ENCODE results near the gene IMPDH1.

IMPDH1 gene

DNA sequence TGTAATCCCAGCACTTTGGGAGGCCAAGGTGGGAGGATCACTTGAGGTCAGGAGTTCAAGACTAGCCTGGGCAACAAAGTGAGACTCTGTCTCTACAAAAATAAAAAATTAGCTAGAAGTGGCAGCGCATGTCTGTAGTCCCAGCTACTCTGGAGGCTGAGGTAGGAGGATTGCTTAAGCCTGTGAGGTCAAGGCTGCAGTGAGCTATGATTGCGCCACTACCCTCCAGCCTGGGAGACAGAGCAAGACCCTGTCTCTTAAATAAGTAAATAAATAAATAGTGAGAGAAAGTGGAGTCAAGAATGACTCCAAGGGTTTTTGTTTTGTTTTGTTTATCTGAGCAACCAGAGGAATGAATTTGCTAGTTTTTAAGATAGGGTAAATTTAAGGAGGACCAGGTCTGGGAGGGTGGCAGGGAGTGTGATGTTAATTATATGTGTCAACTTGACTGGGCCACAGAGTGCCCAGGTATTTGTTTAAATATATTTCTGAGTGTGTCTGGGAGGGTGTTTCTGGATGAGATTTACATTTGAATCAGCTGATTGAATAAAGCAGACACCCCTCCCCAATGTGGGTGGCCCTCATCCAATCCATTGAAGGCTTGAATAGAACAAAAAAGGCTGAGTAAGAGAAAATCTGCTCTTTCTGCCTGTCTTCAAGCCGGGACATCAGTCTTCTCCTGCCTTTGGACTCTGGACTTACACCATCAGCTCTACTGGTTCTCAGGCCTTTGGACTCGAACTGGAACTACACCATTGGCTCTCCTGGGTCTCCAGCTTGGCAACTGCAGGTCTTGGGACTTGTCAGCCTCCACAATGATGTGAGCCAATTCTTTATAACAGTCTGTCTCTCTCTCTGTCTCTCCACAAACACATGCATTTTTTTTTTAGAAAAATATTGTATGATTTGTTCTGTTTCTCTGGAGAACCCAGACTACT, 23.5 kb downstream of the IMPDH1 start:
- no peak for DNase-seq

- DNase-seq = no peak
Measured at GRCh38 chr7:128384726-128385125, 25.1 kb downstream of the IMPDH1 start.

GRCh38 chr7:128383776-128384175, 26.0 kb downstream of the IMPDH1 start:
- no peak for DNase-seq

GRCh38 chr7:128381161-128381821, 28.5 kb downstream of the IMPDH1 start:
- no peak for DNase-seq

DNA sequence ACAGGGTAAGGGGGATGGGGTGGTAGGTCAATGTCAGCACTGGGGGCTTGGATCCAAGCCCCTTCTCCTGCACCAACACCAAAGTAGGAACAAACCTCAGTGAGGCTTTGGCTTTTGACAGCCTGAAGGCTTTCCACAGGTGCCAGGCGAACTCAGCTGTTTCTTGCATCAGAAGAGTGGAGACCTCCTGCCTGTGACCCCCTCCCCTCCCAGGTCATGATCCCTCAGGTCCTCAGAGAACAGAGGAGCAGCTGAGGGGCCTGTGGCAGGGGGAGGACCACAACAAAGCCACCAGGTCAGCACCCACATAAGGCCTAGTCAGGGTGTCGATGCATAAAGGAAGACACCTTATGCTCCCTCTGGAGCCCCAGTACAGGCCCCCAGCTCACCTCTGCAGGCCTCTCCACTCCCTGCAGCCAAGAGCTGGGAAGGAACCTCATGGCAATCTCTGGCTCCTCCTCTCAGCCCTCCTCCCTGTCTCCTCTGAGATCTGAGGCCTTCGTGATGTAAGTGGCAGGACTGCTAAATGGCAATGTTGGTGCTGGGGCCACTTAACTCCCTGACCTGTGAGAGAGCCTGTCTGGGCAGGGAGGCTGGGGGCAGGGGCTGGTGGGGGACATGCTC, 29.2 kb downstream of the IMPDH1 start:
- no peak for DNase-seq

GRCh38 chr7:128379900-128380479, 29.8 kb downstream of the IMPDH1 start:
- DNase-seq = no peak

DNA sequence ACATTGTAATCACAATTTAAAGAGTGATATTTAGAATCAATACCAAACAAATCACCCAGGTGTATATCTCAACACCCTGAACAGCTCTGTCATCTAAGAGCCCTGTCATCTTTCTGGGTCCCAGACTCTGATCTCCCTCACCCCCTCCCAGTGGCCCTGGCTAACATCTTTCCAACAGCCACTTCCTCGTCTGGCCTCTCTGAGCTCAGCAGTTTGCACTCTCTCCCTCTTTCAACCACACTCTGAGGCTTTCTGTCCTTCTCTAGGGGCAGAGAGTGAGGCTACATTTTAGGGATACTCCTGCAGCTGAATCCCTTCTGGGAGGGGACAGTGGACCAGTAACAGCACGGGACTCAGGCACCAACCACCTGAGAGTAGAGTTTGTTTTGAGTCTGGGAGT, 31.1 kb downstream of the IMPDH1 start:
- no peak for DNase-seq

DNA sequence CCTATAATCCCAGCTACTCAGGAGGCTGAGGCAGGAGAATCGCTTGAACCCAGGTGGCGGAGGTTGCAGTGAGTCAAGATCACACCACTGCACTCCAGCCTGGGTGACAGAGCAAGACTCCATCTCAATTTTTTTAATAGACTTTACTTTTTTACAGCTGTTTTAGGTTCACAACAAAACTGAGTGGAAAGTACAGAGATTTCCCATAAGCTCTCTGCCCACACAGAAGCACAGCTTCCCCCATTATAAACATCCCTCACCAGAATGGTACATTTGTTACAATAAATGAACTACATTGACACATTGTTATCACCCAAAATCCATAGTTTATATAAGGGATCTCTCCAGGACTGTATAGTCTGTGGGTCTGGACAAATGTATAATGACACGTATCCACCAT, 33.7 kb downstream of the IMPDH1 start:
- DNase-seq = no peak

DNA sequence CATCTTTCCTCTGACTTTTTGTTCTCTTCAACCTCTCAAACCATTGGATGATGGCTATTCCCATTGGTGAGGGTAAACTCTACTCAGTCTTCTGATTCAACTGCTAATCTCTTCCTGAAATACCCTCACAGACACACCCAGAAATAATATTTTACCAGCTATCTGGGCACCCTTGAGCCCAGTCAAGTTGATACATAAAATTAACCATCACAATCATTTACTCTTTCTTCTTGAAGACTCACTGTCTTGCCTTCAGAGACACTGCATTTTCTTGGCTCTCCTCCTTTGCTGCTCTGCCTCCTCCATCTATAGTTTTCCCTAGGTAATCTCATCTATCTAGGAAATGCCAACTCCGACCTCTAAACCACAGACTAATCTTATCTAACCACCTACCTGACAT, 35.7 kb downstream of the IMPDH1 start:
- no peak for DNase-seq

GRCh38 chr7:128373606-128374005, 36.2 kb downstream of the IMPDH1 start:
- no peak for DNase-seq

DNA sequence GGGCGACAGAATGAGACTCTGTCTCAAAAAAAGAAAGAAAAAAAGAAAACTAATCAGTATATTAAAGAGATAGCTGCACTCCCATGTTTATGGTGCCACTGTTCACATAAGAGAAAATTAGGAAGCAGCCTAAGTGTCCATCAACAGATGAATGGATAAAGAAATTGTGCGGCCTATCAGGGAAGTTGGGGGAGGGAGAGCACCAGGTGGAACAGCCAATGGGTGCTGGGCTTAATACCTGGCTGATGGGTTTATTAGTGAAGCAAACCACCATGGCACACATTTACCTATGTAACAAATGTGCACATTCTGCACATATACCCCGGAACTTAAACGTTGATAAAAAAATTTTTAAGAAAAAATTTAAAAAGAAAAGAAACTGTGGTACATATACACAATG, 39.3 kb downstream of the IMPDH1 start:
- DNase-seq = no peak

- no peak for DNase-seq
Measured at GRCh38 chr7:128366986-128367385, 42.8 kb downstream of the IMPDH1 start.

DNA sequence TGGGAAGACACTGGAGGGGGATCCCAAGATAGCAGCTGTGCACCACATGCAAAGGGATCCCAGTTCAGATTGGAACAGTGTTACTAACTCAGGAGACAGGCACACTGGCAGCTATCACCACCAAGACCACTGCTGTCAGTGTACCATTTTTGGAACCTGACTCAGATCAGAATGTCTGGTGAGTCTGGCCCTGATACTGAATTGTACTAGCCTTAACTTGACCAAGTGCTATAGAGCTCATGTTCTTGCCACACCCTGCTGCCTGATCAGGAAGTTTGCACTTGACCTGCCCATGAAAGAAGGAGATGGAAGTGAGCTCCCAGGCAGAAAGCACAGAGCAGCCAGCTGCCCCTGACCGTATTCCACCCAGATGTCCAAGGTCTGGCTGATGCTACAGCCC, 43.5 kb downstream of the IMPDH1 start:
- no peak for DNase-seq

DNA sequence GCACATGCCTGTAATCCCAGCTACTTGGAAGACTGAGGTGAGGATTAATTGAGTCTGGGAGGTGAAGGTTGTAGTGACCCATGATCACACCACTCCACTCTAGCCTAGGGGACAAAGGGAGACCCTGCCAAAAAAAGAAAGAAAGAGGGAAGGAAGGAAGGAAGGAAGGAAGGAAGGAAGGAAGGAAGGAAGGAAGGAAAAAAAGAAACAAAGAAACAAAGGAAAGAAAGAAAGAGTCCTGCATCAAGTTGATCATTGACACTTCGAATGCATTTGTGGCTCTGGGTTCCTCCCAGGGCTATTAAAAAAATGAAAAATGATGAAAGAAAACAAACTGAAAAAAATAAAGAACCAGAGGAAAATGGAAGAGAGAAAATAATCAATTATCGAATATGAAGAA, 44.4 kb downstream of the IMPDH1 start:
- DNase-seq = no peak

GRCh38 chr7:128364166-128364870, 45.5 kb downstream of the IMPDH1 start:
- no peak for DNase-seq

- DNase-seq = no peak
Measured at GRCh38 chr7:128363261-128363721, 46.5 kb downstream of the IMPDH1 start.

DNA sequence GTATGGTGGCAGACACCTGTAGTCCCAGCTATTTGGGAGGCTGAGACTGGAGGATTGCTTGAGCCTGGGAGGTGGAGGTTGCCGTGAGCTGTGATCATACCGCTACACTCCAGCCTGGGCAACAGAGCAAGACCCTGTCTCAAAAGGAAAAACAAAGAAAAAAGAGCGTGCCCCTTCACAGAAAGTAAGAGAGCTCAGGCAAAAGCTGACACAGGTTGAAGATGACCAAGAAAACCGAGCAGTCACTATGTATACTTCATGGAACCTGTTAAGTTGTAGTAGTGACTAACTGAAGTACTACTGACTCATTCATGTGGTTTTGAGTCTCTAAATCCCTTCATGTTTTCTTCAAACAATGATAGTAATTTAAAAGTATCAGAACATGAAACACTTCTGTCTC, 47.1 kb downstream of the IMPDH1 start:
- DNase-seq = no peak

- peak; percentile 45 for DNase-seq
Measured at GRCh38 chr7:128361411-128362379, 48.1 kb downstream of the IMPDH1 start, which contains the start of gene PRRT4. Gene PRRT4, minus strand, starts transcription at chr7:128361690.

GRCh38 chr7:128360359-128360678, 49.5 kb downstream of the IMPDH1 start:
- DNase-seq = no peak

- DNase-seq = no peak
Measured at GRCh38 chr7:128359939-128360338, 49.8 kb downstream of the IMPDH1 start.

GRCh38 chr7:128359336-128359735, 50.4 kb downstream of the IMPDH1 start:
- DNase-seq = no peak

GRCh38 chr7:128358233-128358632, 51.5 kb downstream of the IMPDH1 start:
- no peak for DNase-seq

Measured in SIG-M5 (cell line).